GM19240 (cell line): Measurements from ENCODE around the gene SRA1.

Source experiments
- DNase-seq: peaks from one replicate; pipeline ENCODE4 v3.0.0; 2011; ENCODE audit warnings: low spot score; ENCODE audit not compliant: insufficient read length

The SRA1 gene

DNA sequence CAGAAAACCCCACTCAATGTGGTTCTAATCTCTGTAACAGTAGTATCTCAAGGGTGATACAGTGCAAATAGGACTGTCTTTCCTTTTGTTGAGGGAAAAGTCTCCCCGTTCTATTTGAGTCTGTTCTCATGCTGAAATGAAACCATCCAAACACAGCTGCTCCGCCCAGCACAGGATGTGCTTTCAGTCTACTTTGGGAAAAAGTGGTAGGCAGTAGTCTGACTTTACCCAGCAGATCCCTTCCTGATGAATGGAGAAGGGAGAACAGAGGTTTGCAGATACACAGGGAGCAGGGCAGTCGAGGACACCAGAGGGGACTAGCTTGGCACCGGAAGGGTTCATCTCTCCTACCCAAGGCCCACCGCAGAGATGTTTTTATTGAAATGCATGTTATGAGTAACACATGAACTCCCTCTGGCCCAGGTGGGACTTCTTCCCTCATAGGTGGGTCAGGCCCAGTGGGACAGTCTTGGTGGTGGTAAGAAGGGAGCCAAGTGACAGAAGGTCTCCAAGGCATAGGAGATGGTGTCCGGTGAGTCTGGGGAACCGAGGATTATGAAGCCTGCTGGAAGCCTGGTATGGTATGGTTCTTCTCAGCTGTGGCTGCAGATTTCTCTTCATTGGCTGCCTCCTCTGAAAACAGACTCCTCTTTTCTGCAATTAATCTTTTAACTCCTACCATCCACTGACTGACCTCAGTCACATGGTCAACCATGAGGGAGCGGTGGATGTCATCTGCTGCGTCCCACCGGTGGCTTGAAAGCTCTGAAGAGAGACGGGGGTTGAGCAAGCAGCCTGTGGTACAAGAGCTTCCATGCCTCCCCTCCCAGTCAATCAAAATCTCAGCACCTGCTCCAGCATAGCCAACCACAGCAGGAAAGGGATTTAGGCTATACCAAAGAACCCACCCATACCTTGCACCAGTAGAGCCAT lies 6.9 kb downstream of the SRA1 start:
- DNase-seq = no peak

DNA sequence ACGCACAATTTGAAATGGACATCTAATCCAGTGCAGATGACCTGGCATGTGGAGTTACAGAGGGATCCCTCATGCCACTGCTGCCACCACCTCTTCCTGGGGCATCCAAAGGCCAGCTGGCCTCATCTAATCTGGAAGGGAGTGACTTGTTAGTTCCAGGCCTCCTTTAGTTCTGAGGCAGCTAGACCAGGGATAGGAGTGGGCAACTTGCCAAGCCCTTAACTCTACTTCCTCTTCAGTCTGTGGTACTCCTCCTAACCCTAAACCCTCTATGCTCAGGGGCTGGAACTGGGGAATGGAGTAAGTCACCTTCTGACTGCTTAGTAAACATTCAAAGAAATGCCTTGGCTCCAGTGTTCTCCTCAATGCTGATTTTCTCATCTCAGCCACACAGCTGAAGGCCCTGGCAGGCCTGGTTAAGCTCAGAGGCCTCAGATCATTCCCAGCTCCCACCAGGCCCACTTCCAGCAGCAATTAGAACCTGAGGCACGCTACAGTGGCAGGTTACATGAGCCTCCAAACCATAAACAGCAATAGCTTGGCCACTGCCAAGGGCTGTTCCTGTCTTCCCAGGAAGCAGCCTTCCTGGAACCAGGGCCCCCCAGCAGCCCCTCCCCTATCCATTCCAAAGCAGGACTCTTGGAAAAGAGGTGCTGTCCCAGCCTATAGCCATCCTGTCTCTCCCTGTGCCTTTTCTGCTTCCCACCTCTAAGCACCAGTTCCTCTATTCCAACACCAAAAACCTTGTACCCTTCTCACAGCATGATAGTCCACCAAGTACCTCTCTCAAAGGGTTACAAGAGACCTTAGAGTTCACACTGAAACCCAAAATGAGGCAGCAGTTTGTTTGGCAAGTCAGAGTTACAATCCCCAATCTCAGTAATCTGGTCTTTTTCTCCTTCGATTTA lies 7.8 kb downstream of the SRA1 start:
- no peak for DNase-seq

DNA sequence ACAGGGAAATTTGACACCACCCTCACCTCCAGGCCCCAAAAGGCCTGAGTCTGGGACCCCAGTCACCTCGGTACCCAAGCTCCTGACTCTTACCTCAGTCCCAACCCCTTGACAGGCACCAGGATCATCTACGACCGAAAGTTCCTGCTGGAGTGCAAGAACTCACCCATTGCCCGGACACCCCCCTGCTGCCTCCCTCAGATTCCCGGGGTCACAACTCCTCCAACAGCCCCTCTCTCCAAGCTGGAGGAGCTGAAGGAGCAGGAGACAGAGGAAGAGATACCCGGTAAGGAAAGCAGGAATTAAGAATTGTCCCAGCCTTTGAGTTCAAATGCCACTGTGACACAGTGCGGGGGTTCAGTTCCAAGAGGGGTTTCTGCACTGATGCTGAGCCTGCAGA lies 8.5 kb downstream of the SRA1 start:
- DNase-seq = no peak

DNA sequence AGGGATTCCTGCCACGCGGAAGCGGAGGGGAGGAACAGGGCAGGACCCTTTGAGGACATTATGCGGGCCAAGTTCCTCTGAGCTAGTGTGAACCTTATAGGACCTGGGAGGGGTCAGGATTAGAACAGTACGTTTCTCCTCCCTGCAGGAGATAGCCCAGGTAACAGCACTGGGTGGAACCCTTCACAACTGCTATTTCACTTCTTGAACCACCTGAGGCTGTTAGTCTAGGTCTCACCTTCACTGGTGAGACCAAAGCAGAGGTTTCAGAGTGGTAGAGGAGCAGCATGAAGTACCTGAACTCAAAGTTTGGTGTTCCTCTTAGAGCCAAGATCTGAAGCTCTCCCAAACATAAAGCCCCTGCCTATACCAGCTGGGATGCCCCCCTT lies 9.0 kb downstream of the SRA1 start:
- DNase-seq = no peak

DNA sequence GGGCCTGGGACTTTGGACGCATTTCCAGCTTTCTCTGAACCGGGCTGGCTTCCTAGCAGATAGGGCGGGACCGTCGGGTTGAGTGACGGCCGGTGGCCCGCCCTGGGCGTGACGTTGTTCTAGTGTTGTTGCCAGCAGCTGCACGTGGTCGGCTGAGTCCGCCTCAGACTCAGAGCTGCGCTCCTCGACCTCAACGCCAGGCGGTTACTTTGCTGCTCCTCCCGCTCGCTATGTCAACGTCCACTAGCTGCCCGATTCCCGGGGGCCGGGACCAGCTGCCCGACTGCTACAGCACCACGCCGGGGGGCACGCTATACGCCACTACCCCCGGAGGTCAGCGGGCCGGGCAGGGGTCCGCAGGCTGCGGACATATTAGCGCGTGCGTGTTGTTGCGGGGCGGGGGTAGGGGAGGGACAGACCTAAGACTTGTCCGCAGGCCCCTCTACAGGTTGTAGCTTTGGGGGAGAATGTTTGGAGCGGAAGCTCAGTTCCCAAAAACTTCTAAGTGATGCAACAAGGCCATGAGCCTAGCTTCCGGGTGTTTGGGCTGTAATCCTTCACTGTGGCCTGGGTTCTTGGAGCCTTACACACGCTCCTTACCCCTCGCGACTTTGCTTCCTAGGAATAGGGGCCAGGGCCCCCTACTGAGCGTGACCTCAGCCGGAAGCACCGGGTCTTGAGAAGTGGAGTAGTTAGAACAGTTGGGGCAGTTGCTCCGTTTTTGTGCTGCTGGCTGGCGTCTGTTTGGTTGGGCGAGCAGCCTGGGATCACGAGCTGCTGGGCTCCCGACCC lies 9.6 kb downstream of the SRA1 start, which contains the start of gene EIF4EBP3:
TSS of gene EIF4EBP3 (plus strand) at position 155 of the 792 bp plus-strand sequence. CDS start at position 231, 76 bp downstream.
- peak; percentile 51 for DNase-seq

DNA sequence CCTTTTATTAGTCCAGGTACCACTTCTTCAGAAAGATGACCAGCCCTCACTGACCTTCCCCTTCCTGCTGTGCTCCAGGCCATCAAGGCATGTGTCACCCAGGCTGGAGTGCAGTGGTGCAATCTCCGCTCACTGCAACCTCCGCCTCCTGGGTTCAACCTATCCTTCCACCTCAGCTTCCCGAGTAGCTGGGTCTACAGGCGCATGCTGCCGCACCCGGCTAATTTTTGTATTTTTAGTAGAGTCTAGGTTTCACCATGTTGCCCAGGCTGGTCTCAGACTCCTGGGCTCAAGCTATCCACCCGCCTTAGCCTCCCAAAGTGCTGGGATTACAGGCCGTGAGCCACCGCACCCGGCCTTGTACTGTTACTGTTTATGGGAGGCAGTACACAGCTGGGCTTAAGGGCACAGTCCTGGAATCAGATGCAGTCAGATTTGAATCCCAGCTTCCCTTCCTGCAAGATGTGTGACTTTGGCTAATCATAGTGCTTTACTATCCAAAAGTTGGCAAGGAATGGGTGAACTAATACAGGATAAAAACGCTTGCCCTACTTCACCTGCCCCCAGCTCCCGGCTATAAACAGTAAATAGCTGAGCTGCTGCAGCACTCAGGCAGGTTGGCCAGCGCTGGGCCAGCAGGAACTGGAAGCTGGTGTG lies 10.3 kb downstream of the SRA1 start:
- DNase-seq = no peak

DNA sequence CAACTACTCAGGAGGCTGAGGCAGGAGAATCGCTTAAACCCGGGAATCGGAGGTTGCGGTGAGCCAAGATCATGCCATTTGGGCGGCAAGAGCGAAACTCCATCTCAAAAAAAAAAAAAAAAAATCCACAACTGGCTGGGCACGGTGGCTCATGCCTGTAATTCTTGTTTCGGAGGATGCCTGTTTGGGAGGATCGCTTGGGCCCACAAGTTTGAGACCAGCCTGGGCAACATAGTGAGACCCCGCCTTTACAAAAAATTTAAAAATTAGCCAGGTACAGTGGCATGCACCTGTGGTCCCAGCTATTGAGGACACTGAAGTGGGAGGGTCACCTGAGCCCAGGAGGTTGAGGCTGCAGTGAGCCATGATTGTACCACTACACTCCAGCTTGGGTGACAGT lies 11.7 kb downstream of the SRA1 start:
- no peak for DNase-seq

DNA sequence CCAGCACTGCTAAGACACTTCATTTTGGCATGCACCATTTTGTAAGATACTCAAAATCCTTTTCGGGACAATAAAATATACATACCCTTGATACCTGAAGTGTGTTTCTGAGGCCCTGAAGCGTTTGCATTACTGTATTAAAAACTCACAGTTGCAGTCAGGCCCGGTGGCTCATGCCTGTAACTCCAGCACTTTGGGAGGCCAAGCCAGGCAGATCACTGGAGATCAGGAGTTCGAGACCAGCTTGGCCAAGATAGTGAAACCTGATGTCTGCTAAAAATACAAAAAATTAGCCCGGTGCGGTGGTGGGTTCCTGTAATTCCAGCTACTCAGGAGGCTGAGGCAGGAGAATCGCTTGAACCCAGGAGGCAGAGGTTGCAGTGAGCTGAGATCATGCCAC lies 12.3 kb downstream of the SRA1 start:
- no peak for DNase-seq

DNA sequence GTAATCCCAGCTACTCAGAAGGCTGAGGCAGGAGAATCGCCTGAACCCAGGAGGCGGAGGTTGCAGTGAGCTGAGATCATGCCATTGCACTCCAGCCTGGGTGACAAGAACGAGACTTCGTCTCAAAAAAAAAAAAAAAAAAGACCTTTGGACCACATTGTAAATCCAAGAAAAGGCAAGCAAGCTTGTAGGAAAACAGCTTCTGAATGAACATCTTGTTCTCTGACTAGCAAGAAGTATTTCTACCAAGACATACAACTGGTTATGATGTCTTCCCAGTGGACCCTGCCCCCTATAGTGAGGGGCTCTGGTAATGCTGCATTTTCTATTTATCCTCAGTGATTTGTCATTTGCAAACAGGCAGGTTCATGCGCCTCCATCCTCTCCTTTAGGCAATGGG lies 14.3 kb downstream of the SRA1 start:
- DNase-seq = no peak

DNA sequence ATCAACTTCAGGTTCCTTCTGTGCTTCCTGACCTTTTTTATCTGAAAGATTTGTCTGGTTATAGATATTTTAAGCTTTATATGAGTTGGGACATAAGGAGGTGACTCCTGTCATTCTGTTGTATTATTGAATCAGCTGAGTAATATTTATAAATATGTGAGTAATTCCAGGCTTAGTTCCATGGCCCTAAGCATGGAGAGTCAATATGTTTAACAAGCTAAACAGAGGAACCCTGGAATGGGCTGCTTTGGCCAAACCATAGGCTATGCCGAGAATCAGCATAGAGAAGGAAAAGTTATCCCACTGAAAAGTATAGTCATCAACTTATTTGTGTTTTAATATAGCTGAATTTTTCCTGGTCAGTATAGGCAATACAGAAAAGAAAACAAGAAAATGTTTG lies 17.0 kb downstream of the SRA1 start:
- DNase-seq = no peak

DNA sequence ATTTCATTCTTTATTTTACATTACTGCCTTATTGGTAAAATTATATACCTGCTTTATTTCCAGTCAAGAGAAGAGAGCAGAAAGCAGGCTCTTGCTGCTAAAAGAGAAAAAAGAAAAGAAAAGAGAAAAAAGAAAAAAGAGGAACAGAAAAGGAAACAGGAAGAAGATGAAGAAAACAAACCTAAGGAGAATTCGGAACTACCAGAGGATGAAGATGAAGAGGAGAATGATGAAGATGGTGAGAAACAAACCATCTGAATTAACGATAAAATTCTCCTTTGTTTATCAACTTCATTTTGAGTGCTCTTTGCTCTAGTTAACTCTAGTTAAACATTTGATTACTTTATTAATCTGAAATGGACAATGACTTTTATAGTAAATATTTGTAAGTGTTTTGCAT lies 33.3 kb downstream of the SRA1 start:
- no peak for DNase-seq

DNA sequence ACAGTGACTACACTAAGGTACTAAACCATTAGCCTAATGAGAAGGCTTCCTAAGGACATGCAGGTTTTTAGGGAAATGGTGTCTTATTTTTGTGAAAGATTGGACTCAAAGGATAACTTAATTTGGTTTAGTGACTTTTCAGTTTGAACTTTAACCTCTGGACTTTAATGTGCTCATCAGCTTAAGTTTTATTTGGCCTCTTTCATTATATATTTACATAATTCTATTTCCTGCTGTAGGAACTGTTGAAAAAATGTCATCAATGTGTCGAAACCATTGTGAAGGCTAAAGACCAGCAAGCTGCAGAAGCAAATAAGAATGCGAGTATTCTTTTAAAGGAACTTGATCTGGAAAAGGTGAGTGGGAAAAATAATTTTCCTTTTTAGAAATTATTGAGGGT lies 44.1 kb downstream of the SRA1 start:
- DNase-seq = no peak

DNA sequence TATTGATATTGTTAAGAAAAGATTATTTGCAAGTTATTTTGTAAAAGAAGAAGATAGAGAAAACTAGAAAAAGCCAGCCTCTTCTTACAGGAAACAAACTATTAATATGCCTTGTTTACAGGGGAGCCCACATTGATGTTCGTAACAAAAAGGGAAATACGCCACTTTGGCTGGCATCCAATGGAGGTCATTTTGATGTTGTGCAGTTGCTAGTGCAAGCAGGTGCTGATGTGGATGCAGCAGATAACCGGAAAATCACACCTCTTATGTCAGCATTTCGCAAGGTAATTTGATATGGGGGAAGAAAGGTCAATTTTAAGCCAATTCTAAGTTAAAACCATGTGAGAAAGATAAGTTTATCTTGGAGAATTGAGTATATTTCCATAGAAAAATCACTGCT lies 47.4 kb downstream of the SRA1 start:
- DNase-seq = no peak

DNA sequence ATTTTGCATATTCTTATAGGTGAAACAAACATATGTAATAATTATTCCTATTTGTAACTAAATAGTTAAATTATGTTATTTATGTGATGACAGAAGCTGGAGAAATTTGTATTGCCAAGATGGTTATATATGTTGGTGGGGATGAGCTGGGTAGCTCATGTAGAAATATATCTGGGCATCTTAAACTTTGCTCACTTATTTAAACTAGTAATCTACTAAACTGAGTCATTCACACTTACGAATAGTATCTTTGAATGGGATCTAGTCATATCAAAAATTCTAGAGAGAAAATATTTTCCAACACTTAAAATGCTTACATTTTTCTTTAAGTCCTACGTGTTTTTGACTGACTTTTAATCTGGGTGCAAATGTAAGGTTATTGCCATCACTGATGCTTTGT lies 54.4 kb downstream of the SRA1 start:
- DNase-seq = no peak
